NCI-H1092 treated with DMSO at 0.1 percent for 48 hours (cell line): ENCODE results near the gene PCBP1.
"Not testable (repeated sequence)": the region's sequence is repeated elsewhere in the genome, so short reads cannot be mapped to it uniquely, and the experiment has no call there.

Experiments
- DNase-seq: peaks from one replicate; lab custom pipeline; 2025; lab: John Stamatoyannopoulos, UW

Gene PCBP1

GRCh38 chr2:70125498-70125898 lies 38.2 kb downstream of the PCBP1 start:
- no peak for DNase-seq

GRCh38 chr2:70126413-70126812 lies 39.1 kb downstream of the PCBP1 start:
- no peak for DNase-seq

GRCh38 chr2:70128005-70128404 lies 40.7 kb downstream of the PCBP1 start:
- DNase-seq, result no peak

GRCh38 chr2:70131344-70132143 lies 44.3 kb downstream of the PCBP1 start:
- DNase-seq, result not testable (repeated sequence)

- peak; percentile 85 for DNase-seq
Measured at GRCh38 chr2:70132244-70133126, 45.2 kb downstream of the PCBP1 start.

GRCh38 chr2:70133127-70133452 lies 45.8 kb downstream of the PCBP1 start:
- no peak for DNase-seq

- no peak for DNase-seq
Measured at GRCh38 chr2:70133491-70134322, 46.4 kb downstream of the PCBP1 start.

GRCh38 chr2:70134323-70134983 lies 47.2 kb downstream of the PCBP1 start:
- DNase-seq, result not testable (repeated sequence)
